ENCODE data around the gene ACP1. TPM values are rescaled to one million over a fixed set of nuclear protein-coding genes. Genes with fewer than 3 reads are reported as not detected.

The ACP1 gene
- total RNA-seq, 4 donors from 2014 or later: 62.3 to 69.0 (median 65.3) TPM

DNA sequence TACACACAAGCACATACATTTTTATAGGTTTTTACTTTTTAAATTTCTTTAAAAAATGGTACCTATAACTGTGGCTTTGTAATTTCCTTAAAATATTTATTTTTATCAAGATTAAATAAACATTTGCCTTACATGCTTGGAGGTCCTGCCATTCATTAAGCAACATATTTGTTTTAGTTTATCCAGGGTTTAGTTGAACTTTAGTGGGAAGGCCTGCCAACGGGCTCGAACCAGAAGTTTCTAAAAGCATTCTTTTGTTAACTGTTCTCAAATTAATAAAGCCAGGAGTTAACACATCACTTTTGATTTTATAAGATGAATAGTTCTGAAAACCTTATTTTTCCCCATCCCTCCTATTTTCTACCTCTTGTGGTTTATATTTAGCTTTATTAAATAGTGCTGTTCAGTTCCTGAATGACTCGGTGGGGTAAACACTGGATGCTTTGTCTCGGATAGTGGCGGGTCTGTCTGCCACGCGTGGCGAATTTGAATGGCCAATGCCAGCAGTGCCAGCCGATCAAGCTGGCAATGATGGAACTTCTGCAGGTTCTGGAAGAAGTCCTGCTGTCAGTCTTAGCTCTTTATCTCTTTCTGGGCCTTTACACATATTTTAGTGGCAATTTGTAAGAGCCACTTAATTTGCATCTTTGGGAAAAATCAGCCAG lies 33.1 kb upstream of the ACP1 start:
- ATAC-seq (ENCODE audit: low FRiP score) (no peak), DNase-seq (ENCODE audit: low spot score) (no peak)
- TF ChIP-seq, protein P1, sequence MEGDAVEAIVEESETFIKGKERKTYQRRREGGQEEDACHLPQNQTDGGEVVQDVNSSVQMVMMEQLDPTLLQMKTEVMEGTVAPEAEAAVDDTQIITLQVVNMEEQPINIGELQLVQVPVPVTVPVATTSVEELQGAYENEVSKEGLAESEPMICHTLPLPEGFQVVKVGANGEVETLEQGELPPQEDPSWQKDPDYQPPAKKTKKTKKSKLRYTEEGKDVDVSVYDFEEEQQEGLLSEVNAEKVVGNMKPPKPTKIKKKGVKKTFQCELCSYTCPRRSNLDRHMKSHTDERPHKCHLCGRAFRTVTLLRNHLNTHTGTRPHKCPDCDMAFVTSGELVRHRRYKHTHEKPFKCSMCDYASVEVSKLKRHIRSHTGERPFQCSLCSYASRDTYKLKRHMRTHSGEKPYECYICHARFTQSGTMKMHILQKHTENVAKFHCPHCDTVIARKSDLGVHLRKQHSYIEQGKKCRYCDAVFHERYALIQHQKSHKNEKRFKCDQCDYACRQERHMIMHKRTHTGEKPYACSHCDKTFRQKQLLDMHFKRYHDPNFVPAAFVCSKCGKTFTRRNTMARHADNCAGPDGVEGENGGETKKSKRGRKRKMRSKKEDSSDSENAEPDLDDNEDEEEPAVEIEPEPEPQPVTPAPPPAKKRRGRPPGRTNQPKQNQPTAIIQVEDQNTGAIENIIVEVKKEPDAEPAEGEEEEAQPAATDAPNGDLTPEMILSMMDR (IDR thresholded peaks at IDR 0.05): no peak

DNA sequence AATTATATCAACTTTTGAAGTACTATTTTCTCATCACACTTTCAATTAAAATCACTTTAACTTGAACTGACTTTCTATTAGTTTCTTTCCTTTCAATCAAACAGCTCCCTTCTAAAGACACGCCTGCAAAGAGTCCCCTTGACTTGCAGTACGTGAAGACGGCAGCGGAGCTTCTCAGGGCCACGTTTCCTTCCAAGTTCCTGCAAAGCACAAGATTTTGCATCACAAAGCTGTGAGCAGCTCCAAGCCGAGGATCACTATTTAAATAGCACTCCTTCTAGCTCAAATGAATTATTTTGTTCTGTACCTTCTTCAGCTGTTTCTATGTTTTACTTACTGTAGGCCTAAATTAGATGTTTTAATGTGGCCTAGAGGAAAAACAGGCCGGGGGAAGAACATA lies 31.7 kb upstream of the ACP1 start:
- DNase-seq (ENCODE audit: low spot score): no peak
- TF ChIP-seq, protein P1 (IDR thresholded peaks at IDR 0.05): no peak
- ATAC-seq (ENCODE audit: low FRiP score): no peak

DNA sequence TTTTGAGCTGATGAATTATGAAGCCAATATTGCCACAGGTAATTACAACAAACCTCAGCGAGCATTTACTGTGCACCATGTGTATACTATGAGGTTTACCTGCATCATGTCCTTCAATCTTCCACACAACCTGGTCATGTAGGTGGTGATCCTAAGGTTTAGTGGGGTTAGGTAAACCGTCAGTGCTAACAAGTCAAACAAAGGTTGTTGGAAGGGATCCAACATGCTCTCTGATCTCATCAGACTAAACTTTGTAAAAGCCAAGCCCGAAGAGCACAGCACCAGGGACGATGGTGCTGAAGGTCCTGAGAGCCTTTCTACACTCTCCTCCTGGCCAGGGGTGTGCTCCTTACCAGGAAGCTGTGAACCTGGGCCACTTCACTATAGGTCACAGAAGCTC lies 30.3 kb upstream of the ACP1 start:
- ATAC-seq (ENCODE audit: low FRiP score): no peak
- DNase-seq (ENCODE audit: low spot score): no peak
- TF ChIP-seq, protein P1 (IDR thresholded peaks at IDR 0.05): no peak

DNA sequence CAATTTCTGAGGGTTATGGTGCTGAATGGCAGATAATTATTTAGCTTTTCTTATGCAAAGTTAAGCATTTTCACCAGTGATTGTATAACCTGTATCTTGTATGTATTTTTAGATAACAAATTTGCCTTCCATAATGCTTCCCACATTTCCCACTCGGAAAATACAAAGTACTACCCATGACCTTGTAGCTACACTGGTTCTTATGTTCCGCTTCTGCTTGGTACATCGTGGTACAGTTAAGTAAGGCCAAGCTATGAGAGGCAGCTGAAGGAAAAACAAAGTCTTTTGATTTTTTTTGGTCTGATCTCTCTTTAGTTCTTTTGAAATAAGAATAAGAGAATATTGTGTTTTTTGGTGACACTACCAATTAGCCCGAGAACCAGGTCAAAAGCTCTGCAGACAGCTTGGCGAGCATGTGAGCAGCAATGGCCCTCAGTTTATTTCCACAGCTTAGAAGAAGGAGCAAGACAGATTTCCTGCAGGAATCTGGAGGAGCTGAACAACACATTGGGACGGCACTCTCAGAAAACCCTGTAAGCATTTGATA lies 27.7 kb upstream of the ACP1 start:
- TF ChIP-seq, protein P1 (IDR thresholded peaks at IDR 0.05): no peak
- no peak for ATAC-seq (ENCODE audit: low FRiP score)
- DNase-seq (ENCODE audit: low spot score): no peak

DNA sequence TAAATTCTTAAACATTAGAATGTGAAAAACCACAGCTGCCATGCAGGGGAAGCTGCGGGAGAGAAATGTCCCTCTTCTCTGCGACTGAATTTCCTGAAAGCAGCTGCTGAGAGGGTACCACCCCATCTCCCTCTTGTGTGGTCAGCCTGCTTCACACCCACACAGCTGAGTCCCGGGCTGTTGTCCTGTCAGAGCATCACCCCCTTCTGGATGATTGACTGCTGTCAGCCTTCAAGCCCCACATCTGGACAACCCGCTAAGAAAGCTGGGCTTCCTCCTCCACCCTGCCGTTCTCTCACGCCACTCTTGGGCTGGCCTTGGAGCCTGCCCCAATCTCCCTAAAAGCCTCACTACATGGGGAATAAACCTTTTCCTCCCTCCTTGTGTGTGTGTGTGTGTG lies 26.9 kb upstream of the ACP1 start:
- no peak for ATAC-seq (ENCODE audit: low FRiP score)
- TF ChIP-seq, protein P1 (IDR thresholded peaks at IDR 0.05): no peak
- no peak for DNase-seq (ENCODE audit: low spot score)

DNA sequence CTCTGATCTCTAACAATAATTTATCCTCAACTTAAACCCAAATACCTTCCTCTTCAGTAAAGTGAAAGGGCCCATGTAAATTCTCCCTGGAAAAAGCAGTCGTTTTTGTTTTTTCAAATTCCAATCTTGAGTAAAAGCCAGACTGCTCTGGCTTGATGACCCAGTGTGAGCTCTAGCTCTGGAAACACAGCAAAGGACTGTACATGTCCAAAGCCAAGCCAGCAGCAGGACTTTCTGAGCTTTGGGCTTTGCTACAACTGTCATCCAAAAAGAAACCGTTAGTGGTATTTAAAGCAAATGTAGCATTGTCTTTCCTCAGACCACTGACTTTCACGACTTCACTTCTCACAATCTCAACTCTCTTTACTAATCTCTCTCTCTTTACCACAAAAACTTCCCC lies 26.3 kb upstream of the ACP1 start:
- TF ChIP-seq, protein P1 (IDR thresholded peaks at IDR 0.05): no peak
- DNase-seq (ENCODE audit: low spot score): no peak
- no peak for ATAC-seq (ENCODE audit: low FRiP score)

DNA sequence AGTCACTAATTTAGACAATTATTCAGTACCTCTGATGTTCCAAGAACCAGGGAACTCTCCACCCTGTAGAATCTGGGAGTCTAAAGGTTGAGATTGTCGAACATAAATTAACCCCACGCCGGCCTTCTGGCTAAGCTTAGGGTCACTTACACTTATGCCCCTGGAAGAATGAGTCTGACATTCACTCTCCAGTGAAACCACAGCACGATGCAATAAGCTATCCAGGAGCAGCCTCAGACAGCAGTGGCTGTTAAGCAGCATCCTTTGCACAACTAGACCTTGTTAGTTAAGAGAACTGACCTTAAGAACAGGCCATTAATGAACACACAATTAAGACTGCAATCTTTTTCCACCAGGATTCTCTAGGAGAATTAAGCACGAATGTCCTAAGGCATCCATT lies 25.9 kb upstream of the ACP1 start:
- ATAC-seq (ENCODE audit: low FRiP score): no peak
- DNase-seq (ENCODE audit: low spot score): no peak
- TF ChIP-seq, protein P1 (IDR thresholded peaks at IDR 0.05): no peak
